ENCODE measurements around the gene ELOF1. TPM values are rescaled to one million over a fixed set of nuclear protein-coding genes. Genes with fewer than 3 reads are reported as not detected.

ELOF1 gene
- total and polyA plus RNA-seq, 2 of the 13 experiments (the other 11 are each of a cell fraction or from before 2014, with no cell fraction given): 14.5 to 43.2 TPM

- TF ChIP-seq ZHX2 (IDR thresholded peaks at IDR 0.05; ENCODE audit: low read depth): peak; percentile 45; the same call in 1 of the 2 replicates
- no peak for TF ChIP-seq ZHX2 (CRISPR knock-in tag; IDR thresholded peaks at IDR 0.05; ENCODE audit: borderline replicate concordance)
- no peak for TF ChIP-seq ARNT (IDR thresholded peaks at IDR 0.05)
Observed at GRCh38 chr19:11535792-11536595, 23.0 kb downstream of the ELOF1 start (continued).

- 42% methylated on average over 5 of the region's 5 CpGs for WGBS (ENCODE audit: low lambda C conversion rate)
- peak; percentile 48; the same call in 1 of the 2 replicates for TF ChIP-seq ZNF629 (CRISPR knock-in tag; conservative IDR thresholded peaks at IDR 0.05)
- no peak for TF ChIP-seq CBFB (CRISPR knock-in tag; IDR thresholded peaks at IDR 0.05)
- FAIRE-seq: no peak
- in situ Hi-C loops (cut with HindIII; ENCODE audit: extremely low pct_ligation_motif_present, low pct_unique_long_range_greater_than_20kb) (no loop called here), intact Hi-C loops (cut with micrococcal nuclease; ENCODE audit: unreplicated experiment) (no loop called here)
- ATAC-seq: no peak
- Histone ChIP-seq H3K4me2 (ENCODE audit: low read depth, low read length) (no peak overlapping the region), H4K20me1 (ENCODE audit: insufficient read depth, low read length) (no peaks in the 10 kb centered on the region), H3K79me2 (ENCODE audit: insufficient read depth, low read length) (no peaks in the 10 kb centered on the region), H3K27me3 (ENCODE audit: control insufficient read depth in 1 of 2, insufficient read depth in 2 of 2, low read length in 2 of 2) (peaks cover 0 to 4% of the 10 kb centered on the region in 2 experiments; a peak in 1 of 5 replicates), H3K4me1 (ENCODE audit: insufficient read depth, low read length) (peaks cover 29% of the 10 kb centered on the region), H3K36me3 (replicated peaks in 1 of 2; ENCODE audit: control insufficient read depth in 1 of 2, insufficient read depth in 2 of 2, low read length in 2 of 2) (no peaks in the 10 kb centered on the region), H2AFZ (ENCODE audit: low read length) (no peak overlapping the region), H3K4me3 (replicated peaks in 1 of 3; ENCODE audit: insufficient read depth in 1 of 3, low read depth in 2 of 3, low read length in 3 of 3) (no peak overlapping the region), H3K9me3 (ENCODE audit: low read length) (no peaks in the 10 kb centered on the region), H3K27ac (ENCODE audit: extremely low read length, insufficient read depth, low read length) (no peak overlapping the region), H3K9ac (ENCODE audit: insufficient read depth, low read depth, low read length) (no peak overlapping the region)
- no TSS peak for BruUV-seq (replicated peaks)
- DNase-seq (ENCODE audit: low spot score): no peak
- CTCF ChIA-PET (ENCODE audit: low intra/inter-chr PET ratio, low total read pairs): no interaction called here
- POLR2A ChIA-PET: no interaction called here
Observed at GRCh38 chr19:11534948-11535347, 24.1 kb downstream of the ELOF1 start.
